ENCODE data around the gene PPP1R3G.

PPP1R3G gene

DNA sequence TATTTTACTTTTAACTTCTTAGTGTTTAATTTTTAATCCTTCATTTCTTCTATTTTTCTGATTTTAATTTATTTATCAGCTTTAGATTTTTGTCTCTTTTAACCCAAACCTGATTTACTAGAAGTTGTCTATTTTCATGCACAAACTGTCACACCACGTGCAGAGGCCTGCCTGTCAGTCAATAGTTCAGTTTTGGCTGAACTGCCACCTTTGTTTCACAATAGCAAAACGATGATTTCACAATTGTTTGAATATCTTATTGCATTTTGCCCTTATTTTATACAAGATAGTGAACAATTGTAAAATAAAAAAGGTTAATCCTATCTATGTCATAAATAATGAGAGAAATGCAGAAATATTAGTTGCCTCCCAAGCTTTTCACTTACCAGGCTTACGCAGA lies 24.0 kb upstream of the PPP1R3G start:
- Histone ChIP-seq H2BK15ac (ENCODE audit: low read length) (no peak overlapping the region), H3K79me1 (ENCODE audit: low read depth, low read length) (no peaks in the 10 kb centered on the region), H3K9ac (ENCODE audit: low read depth, low read length, poor library complexity) (no peak overlapping the region), H3K4ac (ENCODE audit: low read length) (no peak overlapping the region), H3K18ac (ENCODE audit: low read length) (no peak overlapping the region), H2BK5ac (ENCODE audit: low read length) (no peak overlapping the region), H4K8ac (ENCODE audit: low read depth, low read length) (no peak overlapping the region), H3K36me3 (replicated peaks in 1 of 2; ENCODE audit: control insufficient read depth in 2 of 2, insufficient read depth in 2 of 2, low read length in 2 of 2) (no peaks in the 10 kb centered on the region), H3K9me3 (replicated peaks in 1 of 2; ENCODE audit: control insufficient read depth in 2 of 2, insufficient read depth in 1 of 2, low read depth in 1 of 2, low read length in 2 of 2) (no peaks in the 10 kb centered on the region), H2AFZ (ENCODE audit: low read length) (no peak overlapping the region), H3K27me3 (ENCODE audit: control insufficient read depth in 3 of 3, insufficient read depth in 3 of 3, low read depth in 1 of 3, low read length in 3 of 3) (no peaks in the 10 kb centered on the region), H2BK12ac (ENCODE audit: low read length) (no peak overlapping the region), H3K4me1 (ENCODE audit: control insufficient read depth in 2 of 2, insufficient read depth in 1 of 2, low read depth in 1 of 2, low read length in 2 of 2) (no peaks in the 10 kb centered on the region), H3K27ac (replicated peaks; ENCODE audit: low read length) (no peak overlapping the region), H3K4me3 (ENCODE audit: low read length in 2 of 2) (no peak overlapping the region), H4K91ac (ENCODE audit: low read depth, low read length, poor library complexity) (no peak overlapping the region), H3K23ac (ENCODE audit: low read depth, low read length, poor library complexity) (no peak overlapping the region), H2BK120ac (ENCODE audit: low read depth, low read length) (no peak overlapping the region), H3K4me2 (ENCODE audit: insufficient read depth, low read length, poor library complexity, severe bottlenecking) (no peak overlapping the region), H3K14ac (ENCODE audit: low read length) (no peak overlapping the region), H2AK5ac (ENCODE audit: low read depth, low read length) (no peak overlapping the region)
- DNase-seq (ENCODE audit: low spot score), result no peak
- no CpG with 5 or more reads among the region's 3 CpGs for WGBS, 2 donors (ENCODE audit: extremely low coverage in 2 of 2, insufficient read length in 2 of 2, insufficient replicate concordance in 1 of 2)

DNA sequence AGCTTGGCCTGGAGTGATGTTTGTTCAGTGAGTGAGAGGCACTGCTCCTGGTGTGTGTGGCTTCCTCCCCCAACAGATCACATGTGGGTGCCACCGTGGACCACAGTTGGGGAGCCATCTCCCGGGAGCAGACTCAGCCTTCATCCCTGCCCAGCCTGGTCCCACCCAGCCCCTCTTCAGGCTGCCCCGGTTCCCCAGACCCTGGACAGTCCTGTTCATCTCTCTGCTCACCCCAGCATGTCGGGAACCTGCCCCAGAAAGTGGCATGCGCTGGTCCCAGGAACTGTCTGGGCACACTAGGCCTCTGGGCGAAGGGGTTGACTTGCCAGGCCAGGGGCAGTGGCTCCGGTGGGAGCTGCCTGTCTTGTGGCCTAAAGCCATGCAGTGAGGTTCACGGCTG lies 21.5 kb upstream of the PPP1R3G start:
- H2BK15ac ChIP-seq (ENCODE audit: low read length), result no peak overlapping the region
- H3K79me1 ChIP-seq (ENCODE audit: low read depth, low read length), result no peaks in the 10 kb centered on the region
- H3K27me3 ChIP-seq (ENCODE audit: control insufficient read depth in 3 of 3, insufficient read depth in 3 of 3, low read depth in 1 of 3, low read length in 3 of 3), result no peaks in the 10 kb centered on the region
- no peak overlapping the region for H3K4me2 ChIP-seq (ENCODE audit: insufficient read depth, low read length, poor library complexity, severe bottlenecking)
- H3K23ac ChIP-seq (ENCODE audit: low read depth, low read length, poor library complexity), result no peak overlapping the region
- H3K36me3 ChIP-seq (replicated peaks in 1 of 2; ENCODE audit: control insufficient read depth in 2 of 2, insufficient read depth in 2 of 2, low read length in 2 of 2), result no peaks in the 10 kb centered on the region
- H3K4ac ChIP-seq (ENCODE audit: low read length), result no peak overlapping the region
- H3K18ac ChIP-seq (ENCODE audit: low read length), result peak overlapping the region; percentile 60
- H3K27ac ChIP-seq (replicated peaks; ENCODE audit: low read length), result no peak overlapping the region
- no peak overlapping the region for H2AFZ ChIP-seq (ENCODE audit: low read length)
- DNase-seq (ENCODE audit: low spot score), result no peak
- H2BK120ac ChIP-seq (ENCODE audit: low read depth, low read length), result no peak overlapping the region
- no peak overlapping the region for H4K8ac ChIP-seq (ENCODE audit: low read depth, low read length)
- H3K4me3 ChIP-seq (ENCODE audit: low read length in 2 of 2), result no peak overlapping the region
- H3K9me3 ChIP-seq (replicated peaks in 1 of 2; ENCODE audit: control insufficient read depth in 2 of 2, insufficient read depth in 1 of 2, low read depth in 1 of 2, low read length in 2 of 2), result peaks cover 5 to 8% of the 10 kb centered on the region in 2 donors
- no peak overlapping the region for H3K9ac ChIP-seq (ENCODE audit: low read depth, low read length, poor library complexity)
- H2BK5ac ChIP-seq (ENCODE audit: low read length), result no peak overlapping the region
- H2BK12ac ChIP-seq (ENCODE audit: low read length), result no peak overlapping the region
- no peak overlapping the region for H3K14ac ChIP-seq (ENCODE audit: low read length)
- no peaks in the 10 kb centered on the region for H3K4me1 ChIP-seq (ENCODE audit: control insufficient read depth in 2 of 2, insufficient read depth in 1 of 2, low read depth in 1 of 2, low read length in 2 of 2)
- WGBS, 2 donors (ENCODE audit: extremely low coverage in 2 of 2, insufficient read length in 2 of 2, insufficient replicate concordance in 1 of 2), result no CpG with 5 or more reads among the region's 8 CpGs
- H2AK5ac ChIP-seq (ENCODE audit: low read depth, low read length), result no peak overlapping the region
- no peak overlapping the region for H4K91ac ChIP-seq (ENCODE audit: low read depth, low read length, poor library complexity)

GRCh38 chr6:5066456-5067093 lies 18.6 kb upstream of the PPP1R3G start:
- no peak overlapping the region for H2BK5ac ChIP-seq (ENCODE audit: low read length)
- H3K14ac ChIP-seq (ENCODE audit: low read length), result no peak overlapping the region
- H3K27ac ChIP-seq (replicated peaks; ENCODE audit: low read length), result no peak overlapping the region
- no peaks in the 10 kb centered on the region for H3K36me3 ChIP-seq (replicated peaks in 1 of 2; ENCODE audit: control insufficient read depth in 2 of 2, insufficient read depth in 2 of 2, low read length in 2 of 2)
- H4K91ac ChIP-seq (ENCODE audit: low read depth, low read length, poor library complexity), result no peak overlapping the region
- no peak overlapping the region for H2BK120ac ChIP-seq (ENCODE audit: low read depth, low read length)
- H3K79me1 ChIP-seq (ENCODE audit: low read depth, low read length), result no peaks in the 10 kb centered on the region
- H4K8ac ChIP-seq (ENCODE audit: low read depth, low read length), result no peak overlapping the region
- H3K4me2 ChIP-seq (ENCODE audit: insufficient read depth, low read length, poor library complexity, severe bottlenecking), result no peak overlapping the region
- H3K9ac ChIP-seq (ENCODE audit: low read depth, low read length, poor library complexity), result no peak overlapping the region
- no peak overlapping the region for H2BK15ac ChIP-seq (ENCODE audit: low read length)
- no peak overlapping the region for H3K18ac ChIP-seq (ENCODE audit: low read length)
- peaks cover 5 to 8% of the 10 kb centered on the region in 2 donors for H3K9me3 ChIP-seq (replicated peaks in 1 of 2; ENCODE audit: control insufficient read depth in 2 of 2, insufficient read depth in 1 of 2, low read depth in 1 of 2, low read length in 2 of 2)
- H3K27me3 ChIP-seq (ENCODE audit: control insufficient read depth in 3 of 3, insufficient read depth in 3 of 3, low read depth in 1 of 3, low read length in 3 of 3), result no peaks in the 10 kb centered on the region
- no CpG with 5 or more reads among the region's 24 CpGs for WGBS, 2 donors (ENCODE audit: extremely low coverage in 2 of 2, insufficient read length in 2 of 2, insufficient replicate concordance in 1 of 2)
- no peak overlapping the region for H2AK5ac ChIP-seq (ENCODE audit: low read depth, low read length)
- H3K23ac ChIP-seq (ENCODE audit: low read depth, low read length, poor library complexity), result no peak overlapping the region
- no peak overlapping the region for H2BK12ac ChIP-seq (ENCODE audit: low read length)
- no peak overlapping the region for H3K4me3 ChIP-seq (ENCODE audit: low read length in 2 of 2)
- no peak for DNase-seq (ENCODE audit: low spot score)
- no peak overlapping the region for H2AFZ ChIP-seq (ENCODE audit: low read length)
- no peaks in the 10 kb centered on the region for H3K4me1 ChIP-seq (ENCODE audit: control insufficient read depth in 2 of 2, insufficient read depth in 1 of 2, low read depth in 1 of 2, low read length in 2 of 2)
- H3K4ac ChIP-seq (ENCODE audit: low read length), result no peak overlapping the region

- Histone ChIP-seq H3K18ac (ENCODE audit: low read length) (no peak overlapping the region), H2BK5ac (ENCODE audit: low read length) (no peak overlapping the region), H2AK5ac (ENCODE audit: low read depth, low read length) (no peak overlapping the region), H3K79me1 (ENCODE audit: low read depth, low read length) (no peaks in the 10 kb centered on the region), H3K4me1 (ENCODE audit: control insufficient read depth in 2 of 2, insufficient read depth in 1 of 2, low read depth in 1 of 2, low read length in 2 of 2) (no peaks in the 10 kb centered on the region), H3K27me3 (ENCODE audit: control insufficient read depth in 3 of 3, insufficient read depth in 3 of 3, low read depth in 1 of 3, low read length in 3 of 3) (no peaks in the 10 kb centered on the region), H3K9ac (ENCODE audit: low read depth, low read length, poor library complexity) (no peak overlapping the region), H2BK15ac (ENCODE audit: low read length) (no peak overlapping the region), H4K8ac (ENCODE audit: low read depth, low read length) (no peak overlapping the region), H3K4me2 (ENCODE audit: insufficient read depth, low read length, poor library complexity, severe bottlenecking) (no peak overlapping the region), H2AFZ (ENCODE audit: low read length) (no peak overlapping the region), H3K4ac (ENCODE audit: low read length) (no peak overlapping the region), H3K23ac (ENCODE audit: low read depth, low read length, poor library complexity) (no peak overlapping the region), H2BK120ac (ENCODE audit: low read depth, low read length) (no peak overlapping the region), H3K27ac (replicated peaks; ENCODE audit: low read length) (no peak overlapping the region), H4K91ac (ENCODE audit: low read depth, low read length, poor library complexity) (no peak overlapping the region), H3K4me3 (ENCODE audit: low read length in 2 of 2) (peak overlapping the region in 1 of 2 donors; percentile 34), H3K14ac (ENCODE audit: low read length) (no peak overlapping the region), H2BK12ac (ENCODE audit: low read length) (no peak overlapping the region), H3K36me3 (replicated peaks in 1 of 2; ENCODE audit: control insufficient read depth in 2 of 2, insufficient read depth in 2 of 2, low read length in 2 of 2) (no peaks in the 10 kb centered on the region), H3K9me3 (replicated peaks in 1 of 2; ENCODE audit: control insufficient read depth in 2 of 2, insufficient read depth in 1 of 2, low read depth in 1 of 2, low read length in 2 of 2) (peaks cover 5 to 8% of the 10 kb centered on the region in 2 donors)
- WGBS, 2 donors (ENCODE audit: extremely low coverage in 2 of 2, insufficient read length in 2 of 2, insufficient replicate concordance in 1 of 2), result no CpG with 5 or more reads among the region's 3 CpGs
- DNase-seq (ENCODE audit: low spot score), result no peak
Observed at GRCh38 chr6:5067305-5067704, 17.8 kb upstream of the PPP1R3G start.

Data from neuronal stem cell (in vitro differentiated cells).